H1 (cell line): Measurements from ENCODE around the gene KIF5C. TPM values are rescaled to one million over a fixed set of nuclear protein-coding genes. Genes with fewer than 3 reads are reported as not detected.

Source experiments
- CTCF ChIA-PET: fragments of 300-600 bp; sonication (Branson Sonifier 250); formaldehyde crosslinking; loops from one replicate; lab custom pipeline; 2021; ENCODE audit not compliant: partially characterized antibody; lab: Charles Lee
- POLR2A ChIA-PET: fragments of 300-600 bp; sonication (Branson Sonifier 250); formaldehyde crosslinking; loops from one replicate; lab custom pipeline; 2021; ENCODE audit warnings: inconsistent platforms; ENCODE audit not compliant: partially characterized antibody; lab: Charles Lee
- DNase-seq, 2 experiments: peaks; one replicate each; pipeline versions ENCODE4 v3.0.0 to v3.0.0-alpha.2; 2010 to 2022; ENCODE audit warnings: low spot score in 2 of 2, low read depth in 1 of 2, mixed read lengths in 1 of 2
- FAIRE-seq: peaks from 2 replicates; lab custom pipeline; 2011; peaks lifted over from hg19 to GRCh38; lab: Jason Lieb, UNC
- H2AFZ ChIP-seq: 2 replicates; pipeline ENCODE4 v1.8.1; 2012; ENCODE audit warnings: low read length, inconsistent platforms
- H2AK5ac ChIP-seq: 2 replicates; pipeline ENCODE4 v1.6.1; 2013; ENCODE audit warnings: low read depth, low read length
- H2BK120ac ChIP-seq: replicated peaks from 2 replicates; pipeline ENCODE3; 2013; ENCODE audit warnings: low read depth, low read length, inconsistent platforms
- H2BK12ac ChIP-seq: 2 replicates; pipeline ENCODE4 v1.6.1; 2013; ENCODE audit warnings: low read depth, low read length
- H2BK15ac ChIP-seq: 2 replicates; pipeline ENCODE4 v1.6.1; 2013; ENCODE audit warnings: low read length
- H2BK20ac ChIP-seq: 2 replicates; pipeline ENCODE4 v1.6.1; 2013; ENCODE audit warnings: low read length
- H2BK5ac ChIP-seq: 2 replicates; pipeline ENCODE4 v1.6.1; 2013; ENCODE audit warnings: low read depth, low read length
- H3K14ac ChIP-seq: 2 replicates; pipeline ENCODE4 v1.6.1; 2013; ENCODE audit warnings: inconsistent platforms; ENCODE audit not compliant: insufficient read length
- H3K18ac ChIP-seq: 2 replicates; pipeline ENCODE4 v1.6.1; 2013; ENCODE audit warnings: low read length; ENCODE audit errors: extremely low read depth
- H3K23ac ChIP-seq: 2 replicates; pipeline ENCODE4 v1.6.1; 2013; ENCODE audit warnings: inconsistent platforms; ENCODE audit not compliant: insufficient read length
- H3K23me2 ChIP-seq: 2 replicates; pipeline ENCODE4 v1.6.1; 2013; ENCODE audit warnings: low read depth, low read length
- H3K27ac ChIP-seq: 2 replicates; pipeline ENCODE4 v1.6.1; 2011; ENCODE audit warnings: low read depth, low read length, inconsistent platforms
- H3K27me3 ChIP-seq, 4 experiments: replicated peaks in 1 of 4; 1 replicate in 1 of 4; 2 replicates in 3 of 4; pipeline versions ENCODE4 v1.6.1 to v1.8.1; 2011 to 2013; ENCODE audit warnings: low read length in 3 of 4, mild to moderate bottlenecking in 3 of 4, inconsistent platforms in 2 of 4, mixed read lengths in 2 of 4, moderate library complexity in 1 of 4; ENCODE audit not compliant: control insufficient read depth in 3 of 4, insufficient read depth in 3 of 4; ENCODE audit errors: extremely low read depth in 1 of 4
- H3K36me3 ChIP-seq, 4 experiments: 2 replicates each; pipeline versions ENCODE4 v1.6.1 to v1.8.1; 2011 to 2013; ENCODE audit warnings: mild to moderate bottlenecking in 4 of 4, low read length in 3 of 4, moderate library complexity in 2 of 4, control low read depth in 1 of 4, inconsistent platforms in 1 of 4; ENCODE audit not compliant: insufficient read depth in 4 of 4, control insufficient read depth in 2 of 4
- H3K4ac ChIP-seq: replicated peaks from 2 replicates; pipeline ENCODE3; 2013; ENCODE audit warnings: low read length, low read depth, mixed read lengths, inconsistent platforms; ENCODE audit not compliant: insufficient read length
- H3K4me1 ChIP-seq, 4 experiments: replicated peaks in 1 of 4; 1 replicate in 1 of 4; 2 replicates in 3 of 4; pipeline versions ENCODE4 v1.6.1 to v1.8.1; 2011 to 2013; ENCODE audit warnings: low read length in 3 of 4, inconsistent platforms in 2 of 4, mixed read lengths in 1 of 4; ENCODE audit not compliant: insufficient read depth in 4 of 4, control insufficient read depth in 3 of 4
- H3K4me2 ChIP-seq, 2 experiments: 2 replicates each; pipeline versions ENCODE4 v1.6.1 to v1.8.1; 2011 to 2013; ENCODE audit warnings: low read depth in 2 of 2, low read length in 2 of 2, control low read depth in 1 of 2, inconsistent platforms in 1 of 2, mild to moderate bottlenecking in 1 of 2; ENCODE audit not compliant: insufficient read depth in 1 of 2
- H3K4me3 ChIP-seq, 4 experiments: fragments of 200-600, 300-600 bp in 1 of 4; sonication (generic), shearing (Covaris generic), sonication (Bioruptor Twin) in 1 of 4; 2 replicates each; pipeline versions ENCODE4 v1.5.1 to v1.8.1; 2011 to 2016; ENCODE audit warnings: low read length in 4 of 4, low read depth in 3 of 4, control low read depth in 2 of 4, inconsistent platforms in 2 of 4, mild to moderate bottlenecking in 2 of 4, mixed read lengths in 1 of 4, moderate library complexity in 1 of 4; ENCODE audit not compliant: insufficient read depth in 2 of 4; ENCODE audit errors: extremely low read depth in 1 of 4
- H3K56ac ChIP-seq: replicated peaks from 2 replicates; pipeline ENCODE3; 2013; ENCODE audit warnings: low read depth, mild to moderate bottlenecking, mixed read lengths, low read length, inconsistent platforms; ENCODE audit not compliant: insufficient read length
- H3K79me1 ChIP-seq: 2 replicates; pipeline ENCODE4 v1.6.1; 2013; ENCODE audit warnings: low read depth, low read length, control low read depth
- H3K79me2 ChIP-seq, 2 experiments: 2 replicates each; pipeline versions ENCODE4 v1.6.1 to v1.8.1; 2012 to 2013; ENCODE audit warnings: low read length in 2 of 2, mild to moderate bottlenecking in 2 of 2, inconsistent platforms in 1 of 2; ENCODE audit not compliant: insufficient read depth in 2 of 2, control insufficient read depth in 1 of 2
- H3K9ac ChIP-seq, 4 experiments: replicated peaks in 1 of 4; 1 replicate in 1 of 4; 2 replicates in 3 of 4; pipeline versions ENCODE4 v1.6.1 to v1.8.1; 2011 to 2013; ENCODE audit warnings: low read depth in 3 of 4, low read length in 3 of 4, control low read depth in 2 of 4, mild to moderate bottlenecking in 2 of 4, moderate library complexity in 2 of 4, inconsistent platforms in 1 of 4; ENCODE audit errors: extremely low read depth in 1 of 4
- H3K9me3 ChIP-seq, 2 experiments: 2 replicates each; pipeline versions ENCODE4 v1.6.1 to v1.8.1; 2012 to 2013; ENCODE audit warnings: mild to moderate bottlenecking in 2 of 2, moderate library complexity in 2 of 2, control low read depth in 1 of 2, inconsistent platforms in 1 of 2, low read depth in 1 of 2, low read length in 1 of 2, mixed read lengths in 1 of 2; ENCODE audit not compliant: insufficient read depth in 2 of 2
- H4K20me1 ChIP-seq, 2 experiments: replicated peaks in 1 of 2; 2 replicates each; pipeline versions ENCODE3 to v1.8.1; 2011 to 2013; ENCODE audit warnings: inconsistent platforms in 2 of 2, low read length in 2 of 2, mild to moderate bottlenecking in 1 of 2; ENCODE audit not compliant: insufficient read depth in 2 of 2, control insufficient read depth in 1 of 2
- H4K5ac ChIP-seq: 2 replicates; pipeline ENCODE4 v1.6.1; 2013; ENCODE audit warnings: low read length, low read depth, mixed read lengths, inconsistent platforms; ENCODE audit not compliant: insufficient read length
- H4K8ac ChIP-seq: 2 replicates; pipeline ENCODE4 v1.8.0; 2013; ENCODE audit warnings: mild to moderate bottlenecking, moderate library complexity, low read length, inconsistent platforms; ENCODE audit not compliant: insufficient read depth; ENCODE audit errors: extremely low read depth
- H4K91ac ChIP-seq: replicated peaks from 2 replicates; pipeline ENCODE3; 2013; ENCODE audit warnings: low read length, mixed read lengths, inconsistent platforms; ENCODE audit not compliant: insufficient read length
- CEBPB ChIP-seq: IDR thresholded peaks from 2 replicates; pipeline ENCODE4 v1.6.1; 2012; ENCODE audit warnings: low read depth, low read length
- NANOG ChIP-seq: IDR thresholded peaks from 2 replicates; pipeline ENCODE4 v1.6.1; 2011; ENCODE audit warnings: low read length, low read depth, mild to moderate bottlenecking, inconsistent platforms; ENCODE audit not compliant: insufficient read depth, poor library complexity, severe bottlenecking
- polyA plus RNA-seq, 7 experiments: library from polyadenylated mRNA; depleted of rRNA in 3 of 7; stranded (reverse) in 5 of 7; unstranded in 2 of 7; fragments of >200 nt in 5 of 7; fragments of 200-250 nt in 2 of 7; gene quantifications; 1 replicate in 5 of 7; 2 replicates in 1 of 7; 4 replicates in 1 of 7; pipeline versions ENCODE4 v1.2.1 to v1.2.3, GENCODE V29; 2011 to 2013; ENCODE audit warnings: missing spikeins in 2 of 7, mixed read lengths in 2 of 7
- total RNA-seq: library from RNA; stranded (reverse); fragmentation: NEBNext Ultra II Directional; extraction: Animal tissue kit (Norgen Biotek cat#: 25700); gene quantifications from 2 replicates; pipeline ENCODE4 v1.2.1, GENCODE V29; 2021
- TF ChIP-seq, protein P1 (sequence below): IDR thresholded peaks from 2 replicates; pipeline ENCODE4 v1.6.1; 2012; ENCODE audit warnings: low read length, inconsistent platforms

KIF5C gene
- total and polyA plus RNA-seq, 2 of the 8 experiments (the other 6 are each of a cell fraction or from before 2014, with no cell fraction given) = 16.3 to 66.4 TPM

DNA sequence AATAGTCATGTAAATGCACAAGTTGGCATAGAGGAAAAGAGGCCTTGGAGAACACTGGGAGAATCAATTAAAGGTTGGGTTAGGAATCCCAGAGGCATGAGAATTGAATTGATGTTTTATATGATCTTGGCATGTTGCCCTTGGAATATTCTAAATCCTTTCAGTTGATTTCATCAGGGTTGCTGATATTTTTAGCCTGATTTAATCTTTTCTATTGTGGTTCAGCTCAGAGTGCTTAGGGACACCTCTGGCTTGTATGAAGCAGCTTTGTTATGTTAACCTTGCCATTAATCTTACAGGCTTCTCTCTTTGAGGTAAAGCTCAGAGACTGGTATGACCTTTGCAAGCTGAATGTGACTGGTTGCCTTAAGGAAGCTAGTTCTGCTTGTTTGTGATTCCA, 99.1 kb downstream of the KIF5C start:
- no peak overlapping the region for H2BK5ac ChIP-seq
- H3K79me1 ChIP-seq = no peaks in the 10 kb centered on the region
- ChIA-PET POLR2A (no interaction called here), CTCF (interaction anchor here (0.6 to 2.6 kb wide), 7 partner anchors 9 to 220 kb away, joined by 3 to 8 read pairs (median 3); no protein-coding TSS in a partner anchor)
- no peak overlapping the region for H3K9ac ChIP-seq
- no peak overlapping the region for H3K18ac ChIP-seq
- no peak overlapping the region for H4K8ac ChIP-seq
- H2BK15ac ChIP-seq = no peak overlapping the region
- no peaks in the 10 kb centered on the region for H3K9me3 ChIP-seq
- no peaks in the 10 kb centered on the region for H3K23me2 ChIP-seq
- no peak overlapping the region for H4K91ac ChIP-seq
- TF ChIP-seq CEBPB = no peak
- peak; percentile 88 for TF ChIP-seq NANOG
- TF ChIP-seq, protein P1, sequence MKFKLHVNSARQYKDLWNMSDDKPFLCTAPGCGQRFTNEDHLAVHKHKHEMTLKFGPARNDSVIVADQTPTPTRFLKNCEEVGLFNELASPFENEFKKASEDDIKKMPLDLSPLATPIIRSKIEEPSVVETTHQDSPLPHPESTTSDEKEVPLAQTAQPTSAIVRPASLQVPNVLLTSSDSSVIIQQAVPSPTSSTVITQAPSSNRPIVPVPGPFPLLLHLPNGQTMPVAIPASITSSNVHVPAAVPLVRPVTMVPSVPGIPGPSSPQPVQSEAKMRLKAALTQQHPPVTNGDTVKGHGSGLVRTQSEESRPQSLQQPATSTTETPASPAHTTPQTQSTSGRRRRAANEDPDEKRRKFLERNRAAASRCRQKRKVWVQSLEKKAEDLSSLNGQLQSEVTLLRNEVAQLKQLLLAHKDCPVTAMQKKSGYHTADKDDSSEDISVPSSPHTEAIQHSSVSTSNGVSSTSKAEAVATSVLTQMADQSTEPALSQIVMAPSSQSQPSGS = no peak
- H2AFZ ChIP-seq = no peak overlapping the region
- no peaks in the 10 kb centered on the region for H3K79me2 ChIP-seq
- no peak overlapping the region for H3K4me3 ChIP-seq
- peak overlapping the region; percentile 8 to 18; a peak in 1 of 4 replicates for H3K4me2 ChIP-seq
- no peak overlapping the region for H4K5ac ChIP-seq
- H3K27me3 ChIP-seq = no peaks in the 10 kb centered on the region
- H4K20me1 ChIP-seq = no peaks in the 10 kb centered on the region
- no peak overlapping the region for H2BK20ac ChIP-seq
- no peak overlapping the region for H3K4ac ChIP-seq
- no peak overlapping the region for H3K23ac ChIP-seq
- no peak overlapping the region for H3K14ac ChIP-seq
- H2BK12ac ChIP-seq = no peak overlapping the region
- H2AK5ac ChIP-seq = no peak overlapping the region
- H3K36me3 ChIP-seq = peaks cover 0 to 8% (median 3%) of the 10 kb centered on the region in 4 experiments; a peak in 2 of 8 replicates
- no peak overlapping the region for H3K56ac ChIP-seq
- H3K27ac ChIP-seq = no peak overlapping the region
- H3K4me1 ChIP-seq = peaks cover 2 to 14% (median 8%) of the 10 kb centered on the region in 4 experiments; a peak in 5 of 7 replicates
- no peak for DNase-seq
- FAIRE-seq = peak; percentile 82
- no peak overlapping the region for H2BK120ac ChIP-seq
